Measurements from ENCODE around the gene IP6K3.

IP6K3 gene

DNA sequence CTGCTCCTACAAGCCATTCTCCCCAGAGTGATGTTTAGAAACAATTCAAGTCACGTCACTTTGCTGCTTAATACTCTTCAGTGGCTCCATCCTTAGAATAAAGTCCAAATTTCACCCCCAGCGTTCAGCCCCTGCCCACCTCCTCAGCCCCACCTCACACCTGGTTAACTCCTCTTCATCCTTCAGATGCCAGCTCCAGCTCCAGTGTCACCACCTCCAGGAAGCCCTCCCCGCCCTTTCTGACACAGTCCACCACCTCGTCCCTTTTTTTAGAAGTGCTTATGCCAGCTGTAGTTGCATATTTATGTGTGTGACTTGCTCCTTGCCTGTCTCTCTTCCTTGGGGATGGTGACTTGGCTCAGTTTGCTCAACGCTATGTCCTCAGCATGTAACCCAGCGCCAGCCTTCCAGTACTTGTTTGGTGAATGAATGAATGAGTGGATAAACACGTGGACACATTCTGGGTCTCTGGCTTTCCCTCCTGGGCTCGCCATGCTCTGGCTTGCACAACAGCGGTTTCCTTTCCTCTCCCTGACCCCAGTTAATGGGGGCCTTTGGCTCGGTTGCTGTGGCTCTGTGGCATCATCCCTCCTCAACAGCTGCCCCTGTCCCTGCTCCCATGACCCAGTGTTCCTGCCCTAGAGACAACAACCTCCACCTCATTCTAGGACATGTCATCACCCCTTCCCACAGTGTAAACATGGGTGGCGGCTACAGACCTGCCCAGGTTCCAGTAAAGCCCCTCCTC is 3.7 kb upstream of the IP6K3 start:
- Histone ChIP-seq H3K4ac (ENCODE audit: low read length) (no peak overlapping the region), H3K27me3 (ENCODE audit: control insufficient read depth in 3 of 3, insufficient read depth in 3 of 3, low read depth in 1 of 3, low read length in 3 of 3) (no peaks in the 10 kb centered on the region), H3K14ac (ENCODE audit: low read length) (no peak overlapping the region), H3K27ac (replicated peaks; ENCODE audit: low read length) (no peak overlapping the region), H2AFZ (ENCODE audit: low read length) (no peak overlapping the region), H4K8ac (ENCODE audit: low read depth, low read length) (peak overlapping the region; percentile 84), H2BK120ac (ENCODE audit: low read depth, low read length) (no peak overlapping the region), H3K9me3 (replicated peaks in 1 of 2; ENCODE audit: control insufficient read depth in 2 of 2, insufficient read depth in 1 of 2, low read depth in 1 of 2, low read length in 2 of 2) (no peaks in the 10 kb centered on the region), H2BK5ac (ENCODE audit: low read length) (no peak overlapping the region), H3K18ac (ENCODE audit: low read length) (peak overlapping the region; percentile 78), H3K9ac (ENCODE audit: low read depth, low read length, poor library complexity) (no peak overlapping the region), H3K79me1 (ENCODE audit: low read depth, low read length) (no peaks in the 10 kb centered on the region), H2BK15ac (ENCODE audit: low read length) (peak overlapping the region; percentile 65), H4K91ac (ENCODE audit: low read depth, low read length, poor library complexity) (peak overlapping the region; percentile 77), H3K4me3 (ENCODE audit: low read length in 2 of 2) (no peak overlapping the region), H2BK12ac (ENCODE audit: low read length) (peak overlapping the region; percentile 92), H3K4me2 (ENCODE audit: insufficient read depth, low read length, poor library complexity, severe bottlenecking) (no peak overlapping the region), H3K4me1 (ENCODE audit: control insufficient read depth in 2 of 2, insufficient read depth in 1 of 2, low read depth in 1 of 2, low read length in 2 of 2) (peaks cover 55% of the 10 kb centered on the region in 2 donors), H3K36me3 (replicated peaks in 1 of 2; ENCODE audit: control insufficient read depth in 2 of 2, insufficient read depth in 2 of 2, low read length in 2 of 2) (no peaks in the 10 kb centered on the region), H2AK5ac (ENCODE audit: low read depth, low read length) (peak overlapping the region; percentile 36), H3K23ac (ENCODE audit: low read depth, low read length, poor library complexity) (no peak overlapping the region)
- no CpG with 5 or more reads among the region's 11 CpGs for WGBS, 2 donors (ENCODE audit: extremely low coverage in 2 of 2, insufficient read length in 2 of 2, insufficient replicate concordance in 1 of 2)
- DNase-seq (ENCODE audit: low spot score): no peak

DNA sequence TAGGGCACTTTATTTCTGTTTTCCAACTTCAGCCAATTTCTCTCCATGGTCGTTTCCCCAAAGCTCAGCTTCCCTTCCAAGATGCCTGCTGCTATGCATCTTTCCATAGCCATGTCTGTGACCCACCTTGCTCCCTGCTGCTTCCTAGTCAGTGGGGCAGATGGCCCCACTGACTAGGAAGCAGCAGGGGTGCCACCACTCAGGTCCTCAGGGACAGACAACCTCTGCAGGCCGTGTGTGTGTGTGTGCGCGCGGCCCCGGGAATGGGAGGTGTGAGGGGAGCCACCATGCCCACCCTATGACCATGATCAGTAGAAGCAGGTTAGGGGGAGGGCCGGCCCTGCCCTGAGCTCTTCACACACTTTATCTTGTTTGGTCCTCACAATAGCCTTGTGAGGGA is 2.7 kb upstream of the IP6K3 start:
- peak overlapping the region; percentile 78 for H3K18ac ChIP-seq (ENCODE audit: low read length)
- H3K27ac ChIP-seq (replicated peaks; ENCODE audit: low read length): no peak overlapping the region
- peak overlapping the region; percentile 85 for H2BK5ac ChIP-seq (ENCODE audit: low read length)
- no peaks in the 10 kb centered on the region for H3K9me3 ChIP-seq (replicated peaks in 1 of 2; ENCODE audit: control insufficient read depth in 2 of 2, insufficient read depth in 1 of 2, low read depth in 1 of 2, low read length in 2 of 2)
- no peak overlapping the region for H2AFZ ChIP-seq (ENCODE audit: low read length)
- peak overlapping the region; percentile 71 for H2AK5ac ChIP-seq (ENCODE audit: low read depth, low read length)
- no peaks in the 10 kb centered on the region for H3K36me3 ChIP-seq (replicated peaks in 1 of 2; ENCODE audit: control insufficient read depth in 2 of 2, insufficient read depth in 2 of 2, low read length in 2 of 2)
- peak overlapping the region; percentile 28 for H3K23ac ChIP-seq (ENCODE audit: low read depth, low read length, poor library complexity)
- no CpG with 5 or more reads among the region's 7 CpGs for WGBS, 2 donors (ENCODE audit: extremely low coverage in 2 of 2, insufficient read length in 2 of 2, insufficient replicate concordance in 1 of 2)
- H3K4me3 ChIP-seq (ENCODE audit: low read length in 2 of 2): no peak overlapping the region
- no peak overlapping the region for H4K8ac ChIP-seq (ENCODE audit: low read depth, low read length)
- H3K9ac ChIP-seq (ENCODE audit: low read depth, low read length, poor library complexity): no peak overlapping the region
- DNase-seq (ENCODE audit: low spot score): no peak
- H3K4me2 ChIP-seq (ENCODE audit: insufficient read depth, low read length, poor library complexity, severe bottlenecking): no peak overlapping the region
- H3K79me1 ChIP-seq (ENCODE audit: low read depth, low read length): no peaks in the 10 kb centered on the region
- H3K4ac ChIP-seq (ENCODE audit: low read length): no peak overlapping the region
- H2BK12ac ChIP-seq (ENCODE audit: low read length): peak overlapping the region; percentile 92
- H4K91ac ChIP-seq (ENCODE audit: low read depth, low read length, poor library complexity): no peak overlapping the region
- peak overlapping the region; percentile 65 for H2BK15ac ChIP-seq (ENCODE audit: low read length)
- H2BK120ac ChIP-seq (ENCODE audit: low read depth, low read length): no peak overlapping the region
- H3K27me3 ChIP-seq (ENCODE audit: control insufficient read depth in 3 of 3, insufficient read depth in 3 of 3, low read depth in 1 of 3, low read length in 3 of 3): no peaks in the 10 kb centered on the region
- H3K14ac ChIP-seq (ENCODE audit: low read length): no peak overlapping the region
- peaks cover 60% of the 10 kb centered on the region in 2 donors for H3K4me1 ChIP-seq (ENCODE audit: control insufficient read depth in 2 of 2, insufficient read depth in 1 of 2, low read depth in 1 of 2, low read length in 2 of 2)

DNA sequence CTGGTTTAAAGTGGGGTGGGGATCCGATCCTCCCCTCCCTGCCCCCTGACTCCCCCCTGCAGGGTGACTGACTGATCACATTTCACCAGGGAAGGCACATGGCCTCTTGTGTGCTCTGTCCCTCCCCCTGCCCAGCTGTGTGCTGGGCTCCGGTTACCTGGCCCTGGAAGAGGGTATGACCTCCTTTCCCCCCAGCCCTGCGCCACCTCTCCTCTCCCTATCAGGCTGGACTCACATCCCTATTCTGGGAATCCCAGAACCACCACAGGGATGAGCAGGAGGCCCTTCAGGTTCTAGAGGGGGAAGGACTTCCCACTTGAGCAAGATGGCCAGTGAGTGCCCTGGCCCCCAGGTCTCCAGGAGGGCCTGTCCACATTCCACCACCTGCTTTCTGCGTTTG is 2.1 kb upstream of the IP6K3 start:
- H3K36me3 ChIP-seq (replicated peaks in 1 of 2; ENCODE audit: control insufficient read depth in 2 of 2, insufficient read depth in 2 of 2, low read length in 2 of 2): no peaks in the 10 kb centered on the region
- H2BK5ac ChIP-seq (ENCODE audit: low read length): no peak overlapping the region
- H3K23ac ChIP-seq (ENCODE audit: low read depth, low read length, poor library complexity): no peak overlapping the region
- H3K9ac ChIP-seq (ENCODE audit: low read depth, low read length, poor library complexity): no peak overlapping the region
- H2BK15ac ChIP-seq (ENCODE audit: low read length): no peak overlapping the region
- peak overlapping the region; percentile 95 for H2AK5ac ChIP-seq (ENCODE audit: low read depth, low read length)
- no peak overlapping the region for H2AFZ ChIP-seq (ENCODE audit: low read length)
- no peak overlapping the region for H3K4me3 ChIP-seq (ENCODE audit: low read length in 2 of 2)
- H4K8ac ChIP-seq (ENCODE audit: low read depth, low read length): no peak overlapping the region
- peaks cover 60 to 62% of the 10 kb centered on the region in 2 donors for H3K4me1 ChIP-seq (ENCODE audit: control insufficient read depth in 2 of 2, insufficient read depth in 1 of 2, low read depth in 1 of 2, low read length in 2 of 2)
- H3K27me3 ChIP-seq (ENCODE audit: control insufficient read depth in 3 of 3, insufficient read depth in 3 of 3, low read depth in 1 of 3, low read length in 3 of 3): no peaks in the 10 kb centered on the region
- peak overlapping the region; percentile 27 for H3K14ac ChIP-seq (ENCODE audit: low read length)
- H3K9me3 ChIP-seq (replicated peaks in 1 of 2; ENCODE audit: control insufficient read depth in 2 of 2, insufficient read depth in 1 of 2, low read depth in 1 of 2, low read length in 2 of 2): no peaks in the 10 kb centered on the region
- H3K4me2 ChIP-seq (ENCODE audit: insufficient read depth, low read length, poor library complexity, severe bottlenecking): no peak overlapping the region
- H2BK120ac ChIP-seq (ENCODE audit: low read depth, low read length): peak overlapping the region; percentile 63
- no peaks in the 10 kb centered on the region for H3K79me1 ChIP-seq (ENCODE audit: low read depth, low read length)
- no peak overlapping the region for H3K4ac ChIP-seq (ENCODE audit: low read length)
- H2BK12ac ChIP-seq (ENCODE audit: low read length): no peak overlapping the region
- no peak overlapping the region for H4K91ac ChIP-seq (ENCODE audit: low read depth, low read length, poor library complexity)
- WGBS, 2 donors (ENCODE audit: extremely low coverage in 2 of 2, insufficient read length in 2 of 2, insufficient replicate concordance in 1 of 2): no CpG with 5 or more reads among the region's 4 CpGs
- peak overlapping the region; percentile 81 for H3K18ac ChIP-seq (ENCODE audit: low read length)
- no peak overlapping the region for H3K27ac ChIP-seq (replicated peaks; ENCODE audit: low read length)
- no peak for DNase-seq (ENCODE audit: low spot score)

DNA sequence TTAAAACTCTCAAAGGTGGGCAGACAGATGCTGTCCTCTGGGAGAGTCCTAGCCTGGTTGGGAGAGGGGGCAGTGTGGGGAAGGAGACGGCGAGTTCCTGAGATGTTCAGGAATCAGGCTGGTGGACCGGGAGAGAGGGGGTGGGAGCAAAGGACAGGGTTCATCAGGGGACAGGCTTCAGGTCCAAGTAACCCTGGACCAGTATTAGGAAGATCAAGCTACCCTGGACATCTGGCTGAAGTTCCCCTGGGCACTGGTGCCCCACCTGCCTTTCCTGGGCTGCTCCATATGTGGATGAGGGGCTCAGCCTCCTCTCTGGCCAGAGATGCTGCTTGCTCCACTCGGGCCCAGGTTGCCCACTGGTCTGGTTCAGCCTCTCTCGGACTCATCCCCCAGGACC is 1.1 kb upstream of the IP6K3 start:
- Histone ChIP-seq H3K4me3 (ENCODE audit: low read length in 2 of 2) (no peak overlapping the region), H2BK120ac (ENCODE audit: low read depth, low read length) (peak overlapping the region; percentile 91), H3K23ac (ENCODE audit: low read depth, low read length, poor library complexity) (peak overlapping the region; percentile 70), H3K18ac (ENCODE audit: low read length) (peak overlapping the region; percentile 97), H2BK15ac (ENCODE audit: low read length) (peak overlapping the region; percentile 97), H3K27ac (replicated peaks; ENCODE audit: low read length) (no peak overlapping the region), H4K8ac (ENCODE audit: low read depth, low read length) (no peak overlapping the region), H2AK5ac (ENCODE audit: low read depth, low read length) (peak overlapping the region; percentile 95), H2BK12ac (ENCODE audit: low read length) (peak overlapping the region; percentile 67), H2AFZ (ENCODE audit: low read length) (no peak overlapping the region), H2BK5ac (ENCODE audit: low read length) (peak overlapping the region; percentile 70), H3K4ac (ENCODE audit: low read length) (no peak overlapping the region), H3K79me1 (ENCODE audit: low read depth, low read length) (no peaks in the 10 kb centered on the region), H3K36me3 (replicated peaks in 1 of 2; ENCODE audit: control insufficient read depth in 2 of 2, insufficient read depth in 2 of 2, low read length in 2 of 2) (no peaks in the 10 kb centered on the region), H3K14ac (ENCODE audit: low read length) (no peak overlapping the region), H3K9ac (ENCODE audit: low read depth, low read length, poor library complexity) (peak overlapping the region; percentile 27), H3K9me3 (replicated peaks in 1 of 2; ENCODE audit: control insufficient read depth in 2 of 2, insufficient read depth in 1 of 2, low read depth in 1 of 2, low read length in 2 of 2) (no peaks in the 10 kb centered on the region), H3K27me3 (ENCODE audit: control insufficient read depth in 3 of 3, insufficient read depth in 3 of 3, low read depth in 1 of 3, low read length in 3 of 3) (peaks cover 0 to 2% (median 0%) of the 10 kb centered on the region in 3 experiments), H3K4me2 (ENCODE audit: insufficient read depth, low read length, poor library complexity, severe bottlenecking) (no peak overlapping the region), H4K91ac (ENCODE audit: low read depth, low read length, poor library complexity) (peak overlapping the region; percentile 26), H3K4me1 (ENCODE audit: control insufficient read depth in 2 of 2, insufficient read depth in 1 of 2, low read depth in 1 of 2, low read length in 2 of 2) (peaks cover 60 to 62% of the 10 kb centered on the region in 2 donors)
- no CpG with 5 or more reads among the region's 5 CpGs for WGBS, 2 donors (ENCODE audit: extremely low coverage in 2 of 2, insufficient read length in 2 of 2, insufficient replicate concordance in 1 of 2)
- no peak for DNase-seq (ENCODE audit: low spot score)
